HG03469 (cell line): Measurements from ENCODE around the gene ZBTB45.
"Not testable (repeated sequence)": the region's sequence is repeated elsewhere in the genome, so short reads cannot be mapped to it uniquely, and the experiment has no call there.

Experiments
- ATAC-seq: cut with Tn5 transposase; IDR thresholded peaks from one replicate; pipeline ENCODE4 v1.9.1; 2021; ENCODE audit warnings: mild to moderate bottlenecking, moderate library complexity, moderate number of reproducible peaks; ENCODE audit not compliant: unreplicated experiment

ZBTB45 gene

GRCh38 chr19:58542641-58543372 is 23.2 kb upstream of the ZBTB45 start:
- ATAC-seq, result not testable (repeated sequence)

- not testable (repeated sequence) for ATAC-seq
Measured at GRCh38 chr19:58539169-58539559, 19.6 kb upstream of the ZBTB45 start.

GRCh38 chr19:58538257-58539168 is 18.9 kb upstream of the ZBTB45 start:
- ATAC-seq, result no peak

GRCh38 chr19:58536852-58537798 is 17.5 kb upstream of the ZBTB45 start:
- no peak for ATAC-seq

- ATAC-seq, result no peak
Measured at GRCh38 chr19:58535857-58536256, 16.2 kb upstream of the ZBTB45 start.

- no peak for ATAC-seq
Measured at GRCh38 chr19:58531034-58531840, 11.6 kb upstream of the ZBTB45 start.

- ATAC-seq, result no peak
Measured at GRCh38 chr19:58529405-58529804, 9.8 kb upstream of the ZBTB45 start.

GRCh38 chr19:58522709-58523108 is 3.1 kb upstream of the ZBTB45 start:
- no peak for ATAC-seq

GRCh38 chr19:58521651-58522050 is 2.0 kb upstream of the ZBTB45 start:
- no peak for ATAC-seq

GRCh38 chr19:58520257-58520599 is 618 bp upstream of the ZBTB45 start:
- ATAC-seq, result no peak

GRCh38 chr19:58519087-58519354 is 589 bp downstream of the ZBTB45 start:
- no peak for ATAC-seq

- ATAC-seq, result no peak
Measured at GRCh38 chr19:58518256-58519086, 1.1 kb downstream of the ZBTB45 start.

- no peak for ATAC-seq
Measured at GRCh38 chr19:58516964-58517833, 2.4 kb downstream of the ZBTB45 start.

GRCh38 chr19:58516246-58516836 is 3.3 kb downstream of the ZBTB45 start:
- no peak for ATAC-seq

- no peak for ATAC-seq
Measured at GRCh38 chr19:58515259-58515658, 4.4 kb downstream of the ZBTB45 start.

GRCh38 chr19:58514564-58515022 is 5.0 kb downstream of the ZBTB45 start:
- no peak for ATAC-seq

GRCh38 chr19:58513694-58514563 is 5.7 kb downstream of the ZBTB45 start:
- peak; percentile 60 for ATAC-seq
